K562 (cell line): ENCODE data around the gene SMR3B. TPM values are rescaled to one million over a fixed set of nuclear protein-coding genes. Genes with fewer than 3 reads are reported as not detected.

Source experiments
- ATAC-seq: fragments of 200-7000 bp; cut with Tn5 transposase; 3 replicates; pipeline ENCODE4 v1.9.1; 2020; ENCODE audit warnings: moderate library complexity
- BruUV-seq: library from RNA; stranded (reverse); fragments of 400-500 nt; replicated peaks from 2 replicates; lab custom pipeline; 2021; lab: Mats Ljungman, UMichigan
- CTCF ChIA-PET: fragments of 300-600 bp; formaldehyde crosslinking; extraction: SDS; loops from one replicate; lab custom pipeline; 2021; ENCODE audit warnings: low intra/inter-chr PET ratio; lab: Yijun Ruan, JAX
- POLR2A ChIA-PET: fragments of 300-600, 350-650 bp; sonication (Branson Sonifier 250); formaldehyde crosslinking; extraction: SDS; loops from one replicate; lab custom pipeline; 2021; ENCODE audit warnings: antibody characterized with exemption, inconsistent platforms; lab: Yijun Ruan, JAX
- DNase-seq, 4 experiments: peaks; one replicate each; pipeline versions ENCODE4 v3.0.0 to v3.0.0-alpha.2; 2011 to 2018; ENCODE audit warnings: low spot score in 3 of 4, mixed read lengths in 3 of 4; ENCODE audit errors: extremely low read depth in 1 of 4
- FAIRE-seq: peaks from 2 replicates; lab custom pipeline; 2011; peaks lifted over from hg19 to GRCh38; lab: Jason Lieb, UNC
- H2AFZ ChIP-seq: 2 replicates; pipeline ENCODE4 v1.6.0; 2011; ENCODE audit warnings: low read depth, low read length, control low read depth, inconsistent platforms
- H3K27ac ChIP-seq: fragments of 200-600 bp; 3 replicates; pipeline ENCODE4 v1.8.0; 2011; ENCODE audit warnings: low read depth, mild to moderate bottlenecking, control low read depth, inconsistent platforms, low read length, moderate library complexity, mixed read lengths; ENCODE audit errors: extremely low read depth
- H3K27me3 ChIP-seq, 2 experiments: fragments of 300-600 bp in 1 of 2; 2 replicates in 1 of 2; 3 replicates in 1 of 2; pipeline versions ENCODE4 v1.6.0 to v1.8.0; 2011; ENCODE audit warnings: inconsistent platforms in 2 of 2, low read length in 2 of 2, mild to moderate bottlenecking in 1 of 2, mixed read lengths in 1 of 2, moderate library complexity in 1 of 2; ENCODE audit not compliant: control insufficient read depth in 2 of 2, insufficient read depth in 2 of 2
- H3K36me3 ChIP-seq: fragments of 300-600 bp; 3 replicates; pipeline ENCODE4 v1.8.0; 2011; ENCODE audit warnings: mild to moderate bottlenecking, low read length, inconsistent platforms; ENCODE audit not compliant: control insufficient read depth, insufficient read depth
- H3K4me1 ChIP-seq, 2 experiments: fragments of 200-600 bp in 1 of 2; replicated peaks in 1 of 2; 2 replicates in 1 of 2; 3 replicates in 1 of 2; pipeline versions ENCODE4 v1.5.1 to v1.8.0; 2011; ENCODE audit warnings: inconsistent platforms in 2 of 2, low read length in 2 of 2, mild to moderate bottlenecking in 1 of 2, mixed read lengths in 1 of 2, moderate library complexity in 1 of 2; ENCODE audit not compliant: control insufficient read depth in 2 of 2, insufficient read depth in 2 of 2
- H3K4me2 ChIP-seq: 2 replicates; pipeline ENCODE4 v1.6.1; 2011; ENCODE audit warnings: low read length, control low read depth, inconsistent platforms, mixed read lengths; ENCODE audit not compliant: insufficient read depth
- H3K4me3 ChIP-seq: fragments of 200-600 bp; sonication (generic), shearing (Covaris generic); 2 replicates; pipeline ENCODE4 v1.5.1; 2016; ENCODE audit warnings: control low read depth, inconsistent platforms
- H3K79me2 ChIP-seq: fragments of 200-600 bp; 3 replicates; pipeline ENCODE4 v1.8.0; 2011; ENCODE audit warnings: low read length, inconsistent platforms; ENCODE audit not compliant: control insufficient read depth, insufficient read depth
- H3K9ac ChIP-seq, 2 experiments: 2 replicates each; pipeline versions ENCODE4 v1.6.0 to v1.6.1; 2011; ENCODE audit warnings: low read depth in 2 of 2, low read length in 2 of 2, control low read depth in 1 of 2, inconsistent platforms in 1 of 2, mild to moderate bottlenecking in 1 of 2, mixed read lengths in 1 of 2; ENCODE audit not compliant: insufficient read depth in 1 of 2
- H3K9me1 ChIP-seq: one replicate; pipeline ENCODE4 v1.6.0; 2011; ENCODE audit warnings: inconsistent platforms, mild to moderate bottlenecking, low read length, moderate library complexity; ENCODE audit not compliant: control insufficient read depth, insufficient read depth
- H3K9me3 ChIP-seq: replicated peaks from 2 replicates; pipeline ENCODE4 v1.5.1; 2011; ENCODE audit warnings: low read depth, low read length, inconsistent platforms; ENCODE audit not compliant: control insufficient read depth, insufficient read depth
- H4K20me1 ChIP-seq: replicated peaks from 2 replicates; pipeline ENCODE4 v1.6.1; 2011; ENCODE audit warnings: low read length, inconsistent platforms, mixed read lengths; ENCODE audit not compliant: control insufficient read depth, insufficient read depth
- CHD1 ChIP-seq: fragments of 200-600 bp; sonication (generic); IDR thresholded peaks from one replicate; pipeline ENCODE4 v1.6.1; 2012; ENCODE audit warnings: mild to moderate bottlenecking, moderate library complexity, low read length, inconsistent platforms
- MAX ChIP-seq: sonication (generic); formaldehyde crosslinking; IDR thresholded peaks from 2 replicates; pipeline ENCODE4 v1.9.0; 2022; ENCODE audit warnings: mild to moderate bottlenecking, missing genetic modification reagents
- MTA3 ChIP-seq: fragments of 450-650 bp; formaldehyde crosslinking; IDR thresholded peaks from 2 replicates; pipeline ENCODE4 v1.6.1; 2017; ENCODE audit warnings: mild to moderate bottlenecking, borderline replicate concordance
- TOE1 ChIP-seq, 2 experiments: fragments of 450-650 bp in 1 of 2; sonication (generic) in 1 of 2; formaldehyde crosslinking in 1 of 2; IDR thresholded peaks; 2 replicates each; pipeline versions ENCODE4 v1.7.1 to v1.8.0; 2016 to 2022; ENCODE audit warnings: borderline replicate concordance in 2 of 2, mild to moderate bottlenecking in 2 of 2, antibody characterized with exemption in 1 of 2, inconsistent platforms in 1 of 2, low read depth in 1 of 2, missing genetic modification reagents in 1 of 2, moderate library complexity in 1 of 2
- XRCC4 ChIP-seq: IDR thresholded peaks from one replicate; pipeline ENCODE4 v1.6.1; 2011; ENCODE audit not compliant: insufficient read depth, insufficient read length; ENCODE audit errors: extremely low read depth
- ZBTB9 ChIP-seq: fragments of 450-650 bp; formaldehyde crosslinking; IDR thresholded peaks from 2 replicates; pipeline ENCODE4 v1.4.0; 2020; ENCODE audit warnings: mild to moderate bottlenecking, moderate library complexity
- ZNF175 ChIP-seq: fragments of 200-800 bp; sonication (Bioruptor generic); IDR thresholded peaks from 2 replicates; pipeline ENCODE4 v1.6.1; 2016; ENCODE audit warnings: low read depth, mild to moderate bottlenecking, missing genetic modification characterization, missing compliant biosample characterization
- ZNF354B ChIP-seq: fragments of 250-450 bp; sonication (Bioruptor Pico); IDR thresholded peaks from 2 replicates; pipeline ENCODE4 v1.4.0; 2020
- ZNF830 ChIP-seq: fragments of 250-450 bp; sonication (Bioruptor Pico); IDR thresholded peaks from 2 replicates; pipeline ENCODE4 v1.5.0; 2021; ENCODE audit warnings: mild to moderate bottlenecking
- WGBS: fragments of 100-300 bp; shearing (Covaris generic); methylation state at CpG from one replicate; pipeline ENCODE4 v1.1.6; 2016; ENCODE audit warnings: low coverage, mixed read lengths; ENCODE audit not compliant: insufficient coverage; ENCODE audit errors: missing lambda C conversion rate; 5-methylcytosine and 5-hydroxymethylcytosine counted together
- in situ Hi-C: fragments of 300-500 bp; cut with MboI; formaldehyde crosslinking; loops from 4 replicates; pipeline ENCODE4 v1.15.0; 2018; ENCODE audit warnings: inconsistent platforms, mixed read lengths
- intact Hi-C: fragments of 100-400 bp; cut with micrococcal nuclease; formaldehyde crosslinking; loops from 2 replicates; pipeline ENCODE4 v1.14.2; 2022
- polyA plus RNA-seq, 8 experiments: library from polyadenylated mRNA; depleted of rRNA in 4 of 8; stranded (reverse) in 5 of 8; unstranded in 3 of 8; fragments of >200 nt; fragmentation: Nextera tagmentation in 2 of 8; fragmentation: Illumina TruSeq in 1 of 8; extraction: Ambion mirVana in 2 of 8; extraction: Trizol in 1 of 8; gene quantifications; 2 replicates each; pipeline versions ENCODE4 v1.2.1 to v1.2.3, GENCODE V29; 2011 to 2014; ENCODE audit warnings: inconsistent platforms in 1 of 8, missing spikeins in 1 of 8
- total RNA-seq, 7 experiments: library from RNA; depleted of rRNA in 6 of 7; stranded (reverse); fragments of >200 nt in 6 of 7; fragmentation: Illumina TruSeq in 2 of 7; extraction: Trizol in 2 of 7; gene quantifications; 2 replicates each; pipeline versions ENCODE4 v1.2.1 to v1.2.3, GENCODE V29; 2011 to 2021; ENCODE audit warnings: low replicate concordance in 1 of 7

The SMR3B gene
- total and polyA plus RNA-seq, 9 of the 15 experiments (the other 6 are each of a cell fraction or from before 2014, with no cell fraction given), result not detected

- Histone ChIP-seq H3K9ac (no peak within 1 kb of the TSS), H3K4me3 (no peak within 1 kb of the TSS), H3K9me1 (no peaks in the 10 kb centered on the region), H2AFZ (no peak within 1 kb of the TSS), H3K79me2 (no peaks in the 10 kb centered on the region), H3K27ac (no peak within 1 kb of the TSS), H3K4me1 (no peaks in the 10 kb centered on the region), H4K20me1 (no peaks in the 10 kb centered on the region), H3K27me3 (no peaks in the 10 kb centered on the region), H3K9me3 (no peaks in the 10 kb centered on the region), H3K36me3 (no peaks in the 10 kb centered on the region), H3K4me2 (no peak within 1 kb of the TSS)
- BruUV-seq, result no TSS peak
- FAIRE-seq (no peak), DNase-seq (no peak), ATAC-seq (no peak)
- ChIA-PET CTCF (no interaction called here), POLR2A (no interaction called here)
- 0% methylated on average over 3 of the region's 3 CpGs for whole genome bisulfite sequencing
- intact Hi-C loops (no loop called here), in situ Hi-C loops (no loop called here)
- TF ChIP-seq CHD1 (no peak), TOE1 (IDR thresholded peaks at IDR 0.05; ENCODE audit: borderline replicate concordance) (no peak), TOE1 (CRISPR knock-in tag; IDR thresholded peaks at IDR 0.05; ENCODE audit: borderline replicate concordance, low read depth) (no peak), ZNF830 (CRISPR knock-in tag) (no peak), MAX (CRISPR knock-in tag) (no peak), XRCC4 (no peak), ZNF354B (CRISPR knock-in tag) (no peak), MTA3 (no peak), ZNF175 (CRISPR knock-in tag) (no peak), ZBTB9 (CRISPR knock-in tag) (no peak)
These were observed 48.2 kb upstream of the SMR3B start, which contains the start of gene CABS1 for GRCh38 chr4:70334681-70335080. TSS of gene CABS1 (plus strand) at chr4:70334981. CDS start at chr4:70335040, 59 bp downstream.
